Measurements from ENCODE around the gene SORL1-AS1.

The SORL1-AS1 gene

GRCh38 chr11:121437686-121438078, 15.1 kb downstream of the SORL1-AS1 start:
- ChIA-PET CTCF (no interaction called here), POLR2A (no interaction called here)
- H3K27me3 ChIP-seq (ENCODE audit: control insufficient read depth in 2 of 2, insufficient read depth in 2 of 2, low read length in 2 of 2), result peaks cover 0 to 3% of the 10 kb centered on the region in 2 experiments
- no peaks in the 10 kb centered on the region for H3K4me1 ChIP-seq (ENCODE audit: control insufficient read depth, extremely low read depth, insufficient read depth, low read length)
- TF ChIP-seq FOS (IDR thresholded peaks at IDR 0.05; ENCODE audit: borderline replicate concordance, insufficient read depth, low read length) (no peak), MAX (IDR thresholded peaks at IDR 0.05; ENCODE audit: insufficient read depth, insufficient read length) (no peak), POLR2AphosphoS5 (IDR thresholded peaks at IDR 0.05; ENCODE audit: insufficient read depth, low read depth, low read length) (no peak), POLR2A (IDR thresholded peaks at IDR 0.05; ENCODE audit: low read depth, low read length) (no peak), EZH2 (IDR thresholded peaks at IDR 0.05; ENCODE audit: borderline replicate concordance, low read depth, low read length, severe bottlenecking) (no peak), CTCF (IDR thresholded peaks at IDR 0.05; ENCODE audit: extremely low read depth in 1 of 2, insufficient read depth in 1 of 2, low read depth in 1 of 2, low read length in 2 of 2) (no peak), GATA2 (IDR thresholded peaks at IDR 0.05; ENCODE audit: insufficient read depth, insufficient read length, low read depth, low read length) (no peak), JUN (IDR thresholded peaks at IDR 0.05; ENCODE audit: borderline replicate concordance, insufficient read depth, insufficient read length, low read depth) (no peak), MYC (IDR thresholded peaks at IDR 0.05; ENCODE audit: low read depth, low read length) (no peak)
- no peak for FAIRE-seq
- H2AFZ ChIP-seq (ENCODE audit: low read depth, low read length), result no peak overlapping the region
- no TSS peak for BruUV-seq (replicated peaks)
- no peaks in the 10 kb centered on the region for H3K9me3 ChIP-seq (replicated peaks; ENCODE audit: control insufficient read depth, insufficient read depth, low read length)
- no peaks in the 10 kb centered on the region for H3K9me1 ChIP-seq (replicated peaks; ENCODE audit: control insufficient read depth, extremely low read depth, insufficient read depth, low read length)
- no peak overlapping the region for H3K9ac ChIP-seq (replicated peaks; ENCODE audit: extremely low read depth, insufficient read depth, low read length)
- H3K79me2 ChIP-seq (ENCODE audit: control insufficient read depth, insufficient read depth, low read length), result no peaks in the 10 kb centered on the region
- H3K4me2 ChIP-seq (ENCODE audit: insufficient read depth, low read length), result no peak overlapping the region
- DNase-seq (ENCODE audit: low read depth, low spot score), result no peak
- intact Hi-C loops (cut with micrococcal nuclease), result no loop called here
- H4K20me1 ChIP-seq (replicated peaks; ENCODE audit: control insufficient read depth, extremely low read depth, insufficient read depth, low read length), result no peaks in the 10 kb centered on the region
- H3K4me3 ChIP-seq (replicated peaks in 1 of 3; ENCODE audit: insufficient read depth in 1 of 3, low read depth in 1 of 3, low read length in 3 of 3), result no peak overlapping the region
- dilution Hi-C loops (cut with MboI; ENCODE audit: extremely low pct_ligation_motif_present, low sequenced_read_pairs), result no loop called here
- no peaks in the 10 kb centered on the region for H3K36me3 ChIP-seq (ENCODE audit: control insufficient read depth in 2 of 2, extremely low read depth in 1 of 2, insufficient read depth in 2 of 2, low read length in 2 of 2)
- no peak overlapping the region for H3K27ac ChIP-seq (ENCODE audit: insufficient read depth, low read depth, low read length)
